Mucosa of gallbladder (tissue), 1 donor: ENCODE measurements around the gene CTNNA3. TPM values are rescaled to one million over a fixed set of nuclear protein-coding genes. Genes with fewer than 3 reads are reported as not detected.

Experiments used
- DNase-seq: peaks from one replicate; pipeline ENCODE4 v3.0.0-alpha.2; 2020; ENCODE audit warnings: low spot score
- total RNA-seq: library from RNA; stranded (reverse); gene quantifications from one replicate; pipeline ENCODE4 v1.2.1, GENCODE V29; 2021
- donor health status: DM: no; HTN: no; CAD: no.

The CTNNA3 gene
- total RNA-seq, 1 donor from 2014 or later, result 3.7 TPM

- DNase-seq, result no peak
Measured at GRCh38 chr10:66102756-66103155, 1593.2 kb downstream of the CTNNA3 start.

GRCh38 chr10:66098595-66099480 is 1597.2 kb downstream of the CTNNA3 start:
- DNase-seq, result no peak

- no peak for DNase-seq
Measured at GRCh38 chr10:66095610-66096009, 1600.4 kb downstream of the CTNNA3 start.

GRCh38 chr10:66085906-66086305 is 1610.1 kb downstream of the CTNNA3 start:
- no peak for DNase-seq

GRCh38 chr10:66071907-66072306 is 1624.1 kb downstream of the CTNNA3 start:
- DNase-seq, result no peak

- no peak for DNase-seq
Measured at GRCh38 chr10:66058594-66058993, 1637.4 kb downstream of the CTNNA3 start.

GRCh38 chr10:66049335-66049734 is 1646.7 kb downstream of the CTNNA3 start:
- no peak for DNase-seq

- no peak for DNase-seq
Measured at GRCh38 chr10:66045859-66046258, 1650.1 kb downstream of the CTNNA3 start.

GRCh38 chr10:66041771-66042170 is 1654.2 kb downstream of the CTNNA3 start:
- no peak for DNase-seq

- DNase-seq, result no peak
Measured at GRCh38 chr10:66038623-66039022, 1657.4 kb downstream of the CTNNA3 start.

GRCh38 chr10:66026321-66026720 is 1669.7 kb downstream of the CTNNA3 start:
- DNase-seq, result no peak

GRCh38 chr10:66025186-66025585 is 1670.8 kb downstream of the CTNNA3 start:
- no peak for DNase-seq

GRCh38 chr10:66021423-66021822 is 1674.6 kb downstream of the CTNNA3 start:
- DNase-seq, result no peak

- no peak for DNase-seq
Measured at GRCh38 chr10:66008221-66008620, 1687.8 kb downstream of the CTNNA3 start.

- no peak for DNase-seq
Measured at GRCh38 chr10:66006411-66006810, 1689.6 kb downstream of the CTNNA3 start.

GRCh38 chr10:65993451-65993850 is 1702.5 kb downstream of the CTNNA3 start:
- DNase-seq, result no peak

- no peak for DNase-seq
Measured at GRCh38 chr10:65968871-65969270, 1727.1 kb downstream of the CTNNA3 start.

GRCh38 chr10:65968437-65968836 is 1727.6 kb downstream of the CTNNA3 start:
- no peak for DNase-seq

GRCh38 chr10:65964205-65964604 is 1731.8 kb downstream of the CTNNA3 start:
- DNase-seq, result no peak

GRCh38 chr10:65952086-65952485 is 1743.9 kb downstream of the CTNNA3 start:
- DNase-seq, result no peak

GRCh38 chr10:65950075-65950474 is 1745.9 kb downstream of the CTNNA3 start:
- DNase-seq, result no peak

- DNase-seq, result no peak
Measured at GRCh38 chr10:65949526-65949925, 1746.5 kb downstream of the CTNNA3 start.

GRCh38 chr10:65945061-65945460 is 1750.9 kb downstream of the CTNNA3 start:
- DNase-seq, result no peak

- DNase-seq, result no peak
Measured at GRCh38 chr10:65943451-65943850, 1752.5 kb downstream of the CTNNA3 start.
